ENCODE results near the gene NELFCD. TPM values are rescaled to one million over a fixed set of nuclear protein-coding genes. Genes with fewer than 3 reads are reported as not detected.

Gene NELFCD
- polyA plus RNA-seq, 1 of the 3 experiments (the other 2 are of a cell fraction) = 90.0 TPM

- Histone ChIP-seq H3K9ac (no peak overlapping the region), H3F3A (replicated peaks; ENCODE audit: insufficient read depth) (no peaks in the 10 kb centered on the region), H4K20me1 (ENCODE audit: insufficient read depth) (no peaks in the 10 kb centered on the region), H3K4me2 (no peak overlapping the region), H3K27ac (ENCODE audit: low read depth in 2 of 2, low read length in 1 of 2) (no peak overlapping the region), H3K27me3 (ENCODE audit: insufficient read depth) (no peaks in the 10 kb centered on the region), H3K9me3 (no peaks in the 10 kb centered on the region), H3K4me1 (ENCODE audit: control insufficient read depth in 1 of 2, insufficient read depth in 2 of 2, low read depth in 1 of 2, low read length in 1 of 2) (no peaks in the 10 kb centered on the region), H2AFZ (ENCODE audit: low read depth) (no peak overlapping the region), H3K9me2 (no peaks in the 10 kb centered on the region), H3K4me3 (ENCODE audit: low read depth in 2 of 2, low read length in 1 of 2) (no peak overlapping the region), H3K36me3 (replicated peaks in 1 of 2; ENCODE audit: control insufficient read depth in 1 of 2, insufficient read depth in 2 of 2, low read length in 1 of 2) (peaks cover 26 to 40% of the 10 kb centered on the region in 2 experiments), H3K79me2 (ENCODE audit: insufficient read depth) (no peaks in the 10 kb centered on the region)
- DNase-seq = no peak
- ChIA-PET CTCF (interaction anchor here (1.5 kb wide), 1 partner anchor 13 kb away, joined by 5 read pairs; no protein-coding TSS in a partner anchor), POLR2A (interaction anchor here (0.6 kb wide), 1 partner anchor 18 kb away, joined by 4 read pairs; no protein-coding TSS in a partner anchor)
- WGBS (ENCODE audit: low lambda C conversion rate) = 88% methylated on average over 12 of the region's 12 CpGs
- TF ChIP-seq POLR2AphosphoS5 (IDR thresholded peaks at IDR 0.05; ENCODE audit: low read depth, low read length) (no peak), TAF1 (IDR thresholded peaks at IDR 0.05; ENCODE audit: borderline replicate concordance, low read depth, low read length) (no peak), ELF1 (IDR thresholded peaks at IDR 0.05) (no peak), NRF1 (IDR thresholded peaks at IDR 0.05; ENCODE audit: low read depth, low read length) (no peak), MXI1 (IDR thresholded peaks at IDR 0.05; ENCODE audit: low read depth, low read length) (no peak), RXRA (IDR thresholded peaks at IDR 0.05; ENCODE audit: borderline replicate concordance, low read depth) (no peak)
These were observed 15.2 kb downstream of the NELFCD start for GRCh38 chr20:58996226-58996611.

GRCh38 chr20:58997141-58997770, 16.2 kb downstream of the NELFCD start:
- H3K4me2 ChIP-seq = no peak overlapping the region
- no peaks in the 10 kb centered on the region for H3K27me3 ChIP-seq (ENCODE audit: insufficient read depth)
- WGBS (ENCODE audit: low lambda C conversion rate) = 95% methylated on average over 23 of the region's 24 CpGs
- H4K20me1 ChIP-seq (ENCODE audit: insufficient read depth) = no peaks in the 10 kb centered on the region
- CTCF ChIA-PET = no interaction called here
- H3K4me1 ChIP-seq (ENCODE audit: control insufficient read depth in 1 of 2, insufficient read depth in 2 of 2, low read depth in 1 of 2, low read length in 1 of 2) = peaks cover 0 to 3% of the 10 kb centered on the region in 2 experiments; a peak in 1 of 4 replicates
- H3K4me3 ChIP-seq (ENCODE audit: low read depth in 2 of 2, low read length in 1 of 2) = no peak overlapping the region
- POLR2A ChIA-PET = interaction anchor here (0.6 kb wide), 1 partner anchor 19 kb away, joined by 4 read pairs; no protein-coding TSS in a partner anchor
- DNase-seq = no peak
- H3K9ac ChIP-seq = no peak overlapping the region
- no peaks in the 10 kb centered on the region for H3K9me2 ChIP-seq
- H3F3A ChIP-seq (replicated peaks; ENCODE audit: insufficient read depth) = no peaks in the 10 kb centered on the region
- H3K27ac ChIP-seq (ENCODE audit: low read depth in 2 of 2, low read length in 1 of 2) = no peak overlapping the region
- TF ChIP-seq CHD2 (IDR thresholded peaks at IDR 0.05; ENCODE audit: low read length, partially characterized antibody) = no peak
- H3K9me3 ChIP-seq = no peaks in the 10 kb centered on the region
- H3K79me2 ChIP-seq (ENCODE audit: insufficient read depth) = no peaks in the 10 kb centered on the region
- H2AFZ ChIP-seq (ENCODE audit: low read depth) = no peak overlapping the region
- H3K36me3 ChIP-seq (replicated peaks in 1 of 2; ENCODE audit: control insufficient read depth in 1 of 2, insufficient read depth in 2 of 2, low read length in 1 of 2) = peaks cover 17 to 30% of the 10 kb centered on the region in 2 experiments

- Histone ChIP-seq H3K27me3 (ENCODE audit: insufficient read depth) (no peaks in the 10 kb centered on the region), H3K9me3 (no peaks in the 10 kb centered on the region), H3K27ac (ENCODE audit: low read depth in 2 of 2, low read length in 1 of 2) (no peak overlapping the region), H2AFZ (ENCODE audit: low read depth) (no peak overlapping the region), H3K9me2 (no peaks in the 10 kb centered on the region), H3K4me1 (ENCODE audit: control insufficient read depth in 1 of 2, insufficient read depth in 2 of 2, low read depth in 1 of 2, low read length in 1 of 2) (peaks cover 0 to 3% of the 10 kb centered on the region in 2 experiments; a peak in 1 of 4 replicates), H3K36me3 (replicated peaks in 1 of 2; ENCODE audit: control insufficient read depth in 1 of 2, insufficient read depth in 2 of 2, low read length in 1 of 2) (peaks cover 7 to 19% of the 10 kb centered on the region in 2 experiments), H3K4me3 (ENCODE audit: low read depth in 2 of 2, low read length in 1 of 2) (no peak overlapping the region), H3K79me2 (ENCODE audit: insufficient read depth) (no peaks in the 10 kb centered on the region), H4K20me1 (ENCODE audit: insufficient read depth) (no peaks in the 10 kb centered on the region), H3K9ac (no peak overlapping the region), H3K4me2 (no peak overlapping the region), H3F3A (replicated peaks; ENCODE audit: insufficient read depth) (no peaks in the 10 kb centered on the region)
- ChIA-PET POLR2A (interaction anchor here (1.2 to 1.9 kb wide), 2 partner anchors 9 to 11 kb away, joined by 4 to 6 read pairs; no protein-coding TSS in a partner anchor), CTCF (interaction anchor here (1.1 kb wide), 1 partner anchor 405 kb away, joined by 3 read pairs; no protein-coding TSS in a partner anchor)
- no peak for DNase-seq
- 94% methylated on average over 11 of the region's 11 CpGs for WGBS (ENCODE audit: low lambda C conversion rate)
- no peak for TF ChIP-seq PBX3 (IDR thresholded peaks at IDR 0.05)
- no peak for TF ChIP-seq YY1 (IDR thresholded peaks at IDR 0.05; ENCODE audit: low read depth)
- TF ChIP-seq FOXM1 (IDR thresholded peaks at IDR 0.05; ENCODE audit: low read depth) = no peak
- no peak for TF ChIP-seq TAF1 (IDR thresholded peaks at IDR 0.05; ENCODE audit: borderline replicate concordance, low read depth, low read length)
- TF ChIP-seq TEAD4 (IDR thresholded peaks at IDR 0.05; ENCODE audit: borderline replicate concordance, insufficient read depth) = no peak
- TF ChIP-seq GATA2 (CRISPR knock-in tag; IDR thresholded peaks at IDR 0.05) = no peak
- no peak for TF ChIP-seq FOXJ3 (CRISPR knock-in tag; IDR thresholded peaks at IDR 0.05)
- no peak for TF ChIP-seq EP300 (IDR thresholded peaks at IDR 0.05; ENCODE audit: borderline replicate concordance in 1 of 2, low read depth in 1 of 2, low read length in 1 of 2)
- no peak for TF ChIP-seq TCF12 (IDR thresholded peaks at IDR 0.05)
- no peak for TF ChIP-seq MXI1 (IDR thresholded peaks at IDR 0.05; ENCODE audit: low read depth, low read length)
- no peak for TF ChIP-seq RXRA (IDR thresholded peaks at IDR 0.05; ENCODE audit: borderline replicate concordance, low read depth)
- no peak for TF ChIP-seq EZH2phosphoT487 (IDR thresholded peaks at IDR 0.05; ENCODE audit: borderline replicate concordance, low read depth)
- no peak for TF ChIP-seq CHD2 (IDR thresholded peaks at IDR 0.05; ENCODE audit: low read length, partially characterized antibody)
- TF ChIP-seq SIN3A (IDR thresholded peaks at IDR 0.05; ENCODE audit: borderline replicate concordance, low read depth, low read length) = no peak
- TF ChIP-seq ELF1 (IDR thresholded peaks at IDR 0.05) = no peak
- TF ChIP-seq ZBTB33 (IDR thresholded peaks at IDR 0.05; ENCODE audit: borderline replicate concordance, low read depth) = no peak
- TF ChIP-seq GABPA (IDR thresholded peaks at IDR 0.05; ENCODE audit: low read depth) = no peak
These were observed 17.6 kb downstream of the NELFCD start for GRCh38 chr20:58998656-58999055.

Data from SK-N-SH (cell line).